OCI-M2 (cell line): ENCODE measurements around the gene SOX21.
"Not testable (repeated sequence)": the region's sequence is repeated elsewhere in the genome, so short reads cannot be mapped to it uniquely, and the experiment has no call there.

Experiments used
- DNase-seq: peaks from one replicate; lab custom pipeline; 2025; ENCODE audit not compliant: unreplicated experiment; lab: John Stamatoyannopoulos, UW

Gene SOX21

DNA sequence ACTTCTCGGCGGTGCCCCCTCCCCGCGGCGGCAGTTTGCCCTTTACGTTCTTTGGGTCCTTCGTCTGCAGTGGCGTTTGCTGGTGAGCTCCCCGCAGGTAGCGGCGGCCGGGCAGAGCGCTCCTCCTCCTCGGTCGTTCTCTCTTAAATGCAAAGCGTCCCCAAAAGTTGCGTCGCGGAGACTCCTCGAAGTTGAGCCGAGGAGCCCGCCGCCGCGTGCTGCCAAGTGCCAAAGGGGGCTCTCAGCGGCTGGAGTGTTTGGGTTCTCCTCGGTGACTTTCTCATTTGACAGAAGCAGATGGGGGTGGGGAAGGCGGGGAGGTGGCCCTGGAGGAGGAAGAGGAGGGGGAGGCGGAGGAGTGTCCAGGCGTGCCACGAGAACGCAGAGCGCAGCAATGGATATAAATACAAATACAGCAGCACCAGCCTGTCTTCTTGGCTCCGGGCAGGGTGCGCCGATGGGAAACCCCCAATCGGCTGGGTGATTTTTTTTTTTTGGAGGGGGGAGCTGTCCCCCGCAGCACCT, at the start of gene SOX21:
Gene SOX21 (minus strand): TSS at position 259 of the 525 bp plus-strand sequence. CDS start 496 bp downstream, outside the sequence.
- DNase-seq = no peak

DNA sequence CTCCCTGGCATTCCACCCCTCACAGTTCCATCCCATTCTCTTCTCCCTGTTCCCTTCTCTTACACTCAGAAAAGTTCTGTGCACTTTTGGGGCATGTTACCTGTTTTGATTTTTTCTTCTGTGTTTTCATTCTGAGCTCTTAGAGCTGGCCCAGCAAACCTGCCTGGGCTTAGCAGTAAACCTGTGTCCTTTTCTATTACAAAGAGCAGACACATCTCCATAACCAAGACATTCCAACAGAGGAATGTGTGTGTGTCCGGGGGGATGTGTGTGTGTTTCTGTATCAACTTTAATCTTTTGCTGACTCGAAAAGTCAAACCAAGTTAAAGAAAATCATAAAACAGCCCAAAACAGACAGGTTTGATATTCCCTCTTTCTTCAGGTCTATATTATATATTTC, 49.1 kb upstream of the SOX21 start:
- no peak for DNase-seq

DNA sequence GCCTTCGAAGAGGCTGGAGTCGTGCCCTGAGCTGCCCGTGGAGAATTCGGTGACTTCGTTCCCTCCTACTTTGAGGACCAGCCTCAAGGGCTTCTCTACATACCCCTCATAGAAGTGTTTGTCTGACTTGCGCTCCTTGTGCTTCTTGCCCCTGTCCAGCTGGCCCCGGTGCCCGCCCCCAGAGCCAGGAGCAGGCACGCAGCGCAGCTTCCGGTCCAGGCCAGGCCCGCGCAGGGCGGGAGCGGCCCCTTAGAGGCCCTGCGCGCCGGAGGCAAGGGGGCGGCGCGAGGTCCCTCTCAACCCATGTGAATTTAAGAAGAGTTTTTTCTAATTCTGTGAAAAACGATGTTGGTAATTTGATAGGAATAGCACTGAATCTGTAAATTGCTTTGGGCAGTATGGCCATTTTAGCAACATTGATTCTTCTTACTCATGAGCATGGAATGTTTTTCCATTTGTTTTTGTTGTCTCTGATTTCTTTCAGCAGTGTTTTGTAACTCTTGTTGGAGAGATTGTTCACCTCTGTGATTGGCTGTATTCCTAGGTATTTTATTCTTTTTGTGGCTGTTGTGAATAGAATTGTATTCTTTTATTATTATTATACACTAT, 46.9 kb upstream of the SOX21 start:
- DNase-seq = no peak

DNA sequence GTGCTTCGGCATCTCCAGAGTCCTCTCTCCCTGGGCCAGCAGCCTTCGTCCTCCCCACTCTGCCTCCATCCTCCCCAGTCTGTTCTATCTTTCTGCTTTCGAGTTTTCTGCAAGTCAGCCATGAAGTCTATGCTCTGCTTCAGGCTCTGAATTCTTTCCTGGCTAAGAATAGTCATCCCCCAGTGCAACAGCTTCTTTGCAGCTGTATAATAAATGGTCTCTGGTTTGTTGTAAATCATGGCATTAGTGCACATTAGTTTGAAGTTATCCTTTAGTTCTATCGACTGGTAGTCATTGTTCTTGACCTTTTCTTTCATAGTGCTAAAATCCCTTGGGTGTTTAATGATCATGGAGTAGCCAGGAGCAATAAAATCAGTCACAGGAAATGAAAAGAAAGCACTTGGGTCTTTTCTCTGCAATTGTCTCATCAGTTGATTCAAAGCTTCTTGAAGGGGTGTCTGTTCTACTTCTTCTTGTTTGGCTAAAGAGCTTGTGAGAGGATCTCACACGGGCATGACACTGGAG, 46.2 kb upstream of the SOX21 start:
- DNase-seq = no peak

DNA sequence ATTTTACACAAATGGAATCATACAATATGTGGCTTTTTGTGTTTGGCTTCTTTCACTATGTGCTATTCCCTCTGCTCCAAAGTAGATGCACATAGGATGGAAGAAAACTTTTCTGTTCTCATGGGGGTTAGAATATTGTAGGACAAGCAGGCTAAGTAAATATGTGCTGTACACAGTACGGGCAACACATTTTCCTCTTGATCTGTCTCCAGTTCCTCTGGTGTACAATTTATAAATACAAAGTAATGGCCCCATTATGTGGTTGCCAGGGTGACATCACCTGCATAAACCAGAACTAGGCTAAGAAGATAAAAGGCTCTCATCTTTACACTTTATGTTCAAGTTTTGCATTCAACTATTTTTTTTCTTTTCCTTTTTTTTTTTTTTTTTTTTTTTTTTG, 41.0 kb upstream of the SOX21 start:
- DNase-seq = no peak

DNA sequence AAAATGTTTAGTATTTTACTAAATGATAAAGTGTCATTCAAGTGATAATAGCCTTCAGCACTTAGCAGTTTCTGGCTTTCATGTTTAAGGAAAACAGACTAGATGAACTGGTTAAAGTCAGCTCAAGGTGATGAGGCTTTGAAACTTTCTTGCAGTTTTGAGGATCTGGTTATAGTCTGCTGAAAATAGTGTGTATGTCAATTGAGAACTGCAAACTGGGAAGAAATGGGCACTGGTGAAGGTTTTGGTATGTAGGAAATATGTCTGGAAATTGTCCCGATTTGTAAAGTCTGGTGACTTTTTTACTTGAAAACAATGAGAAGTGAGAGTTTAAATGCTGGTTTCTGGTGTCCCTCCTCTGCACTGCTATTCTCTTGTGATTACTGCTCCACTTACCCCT, 36.8 kb upstream of the SOX21 start:
- DNase-seq = no peak

DNA sequence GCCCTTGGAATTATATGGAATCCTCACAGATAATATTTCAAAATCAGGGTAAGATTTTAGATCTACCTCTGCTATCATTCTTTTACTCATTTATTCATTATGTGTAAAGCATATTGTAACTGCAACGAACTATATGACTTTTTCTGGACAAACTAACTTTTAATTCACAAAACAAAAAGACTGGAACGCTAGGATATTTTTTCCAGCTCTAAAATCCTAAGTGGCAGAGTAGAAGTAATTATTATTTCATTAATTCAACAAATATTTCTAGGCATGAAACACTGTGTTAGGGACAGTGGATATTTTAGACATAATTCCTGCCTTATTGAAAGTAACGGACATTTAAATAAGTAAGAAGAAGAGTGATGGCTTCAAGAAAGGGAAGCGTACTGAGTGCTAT, 26.9 kb upstream of the SOX21 start:
- no peak for DNase-seq

DNA sequence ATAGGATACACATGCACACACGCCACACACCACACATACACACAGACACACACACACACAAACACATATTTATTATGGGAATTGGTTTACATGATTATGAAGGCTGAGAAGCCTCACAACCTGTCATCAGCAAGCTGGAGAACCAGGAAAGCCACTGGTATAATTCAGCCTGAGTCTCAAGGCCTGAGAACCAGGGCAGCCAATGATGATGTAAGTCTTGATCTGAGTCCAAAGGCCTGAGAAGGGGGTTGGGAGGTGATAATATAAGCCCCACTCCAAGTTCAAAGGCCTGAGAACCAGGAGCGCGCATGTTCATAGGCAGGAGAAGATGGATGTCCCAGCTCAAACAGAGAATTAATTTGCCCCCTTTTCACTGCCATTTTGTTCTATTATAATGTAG, 18.7 kb upstream of the SOX21 start:
- DNase-seq = no peak

DNA sequence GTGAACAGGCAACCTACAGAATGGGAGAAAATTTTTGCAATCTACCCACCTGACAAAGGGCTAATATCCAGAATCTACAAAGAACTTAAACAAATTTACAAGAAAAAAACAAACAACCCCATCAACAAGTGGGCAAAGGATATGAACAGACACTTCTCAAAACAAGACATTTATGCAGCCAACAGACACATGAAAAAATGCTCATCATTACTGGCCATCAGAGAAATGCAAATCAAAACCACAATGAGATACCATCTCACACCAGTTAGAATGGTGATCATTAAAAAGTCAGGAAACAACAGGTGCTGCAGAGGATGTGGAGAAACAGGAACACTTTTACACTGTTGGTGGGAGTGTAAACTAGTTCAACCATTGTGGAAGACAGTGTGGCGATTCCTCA, 17.6 kb upstream of the SOX21 start:
- DNase-seq = not testable (repeated sequence)

DNA sequence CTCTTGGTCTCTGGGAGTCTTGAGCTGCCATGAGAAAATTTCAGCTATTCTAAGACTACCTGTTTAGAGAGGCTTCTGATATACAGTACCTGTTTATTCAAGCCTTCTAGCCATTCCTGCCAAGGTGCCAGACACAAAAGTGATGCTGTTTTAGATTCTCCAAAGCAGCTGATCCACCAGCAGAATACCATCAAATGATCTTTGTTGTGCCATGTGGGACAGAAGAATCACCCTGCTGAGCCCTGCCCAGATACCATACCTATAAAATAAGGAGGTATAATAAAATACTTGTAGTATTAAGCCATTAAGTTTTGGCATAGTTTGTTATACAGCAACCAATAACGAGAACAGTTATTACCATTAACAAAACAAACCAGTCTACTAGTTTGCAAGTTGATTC, 14.1 kb upstream of the SOX21 start:
- no peak for DNase-seq

DNA sequence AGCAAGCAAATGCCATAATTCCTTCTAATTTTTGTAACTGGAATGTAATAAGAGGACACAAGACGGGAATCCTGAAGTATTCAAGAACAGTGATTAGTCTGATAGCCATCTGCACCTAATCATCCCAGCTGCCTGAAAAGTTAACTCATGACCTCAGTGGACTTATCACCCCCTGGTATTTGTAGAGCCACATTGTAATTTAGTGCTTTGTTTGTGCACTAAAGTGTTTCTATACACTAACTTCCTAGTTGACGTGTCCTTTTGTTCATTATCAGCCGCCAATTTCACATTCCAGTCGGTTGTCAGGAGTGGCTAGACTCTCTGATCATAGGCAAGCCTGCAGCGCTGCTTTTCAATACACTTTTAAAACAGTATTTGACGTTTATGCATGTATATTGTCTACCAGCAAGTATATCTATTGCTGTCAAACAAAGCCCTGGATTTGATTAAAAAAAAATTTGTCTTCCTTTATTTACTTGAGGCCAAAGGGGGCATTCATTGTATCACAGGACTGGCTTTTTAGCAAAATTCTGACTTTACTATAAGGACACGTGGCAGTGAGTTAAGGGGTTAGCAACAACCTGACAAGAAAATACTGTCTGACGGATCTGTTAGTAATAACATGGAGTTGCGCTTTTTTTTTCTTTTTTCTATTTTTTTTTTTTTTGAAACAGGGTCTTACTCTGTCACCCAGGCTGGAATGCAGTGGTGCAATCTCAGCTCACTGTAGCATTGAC, 10.4 kb upstream of the SOX21 start:
- DNase-seq = no peak

DNA sequence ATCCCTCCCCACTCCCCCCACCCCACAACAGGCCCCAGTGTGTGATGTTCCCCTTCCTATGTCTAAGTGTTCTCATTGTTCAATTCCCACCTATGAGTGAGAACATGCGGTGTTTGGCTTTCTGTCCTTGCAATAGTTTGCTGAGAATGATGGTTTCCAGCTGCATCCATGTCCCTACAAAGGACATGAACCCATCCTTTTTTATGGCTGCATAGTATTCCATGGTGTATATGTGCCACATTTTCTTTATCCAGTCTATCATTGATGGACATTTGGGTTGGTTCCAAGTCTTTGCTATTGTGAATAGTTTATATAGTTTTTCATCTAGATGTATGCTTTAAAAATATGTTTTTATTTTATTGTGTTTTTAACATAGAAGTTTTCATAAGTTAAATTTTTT, 6.4 kb upstream of the SOX21 start:
- not testable (repeated sequence) for DNase-seq

DNA sequence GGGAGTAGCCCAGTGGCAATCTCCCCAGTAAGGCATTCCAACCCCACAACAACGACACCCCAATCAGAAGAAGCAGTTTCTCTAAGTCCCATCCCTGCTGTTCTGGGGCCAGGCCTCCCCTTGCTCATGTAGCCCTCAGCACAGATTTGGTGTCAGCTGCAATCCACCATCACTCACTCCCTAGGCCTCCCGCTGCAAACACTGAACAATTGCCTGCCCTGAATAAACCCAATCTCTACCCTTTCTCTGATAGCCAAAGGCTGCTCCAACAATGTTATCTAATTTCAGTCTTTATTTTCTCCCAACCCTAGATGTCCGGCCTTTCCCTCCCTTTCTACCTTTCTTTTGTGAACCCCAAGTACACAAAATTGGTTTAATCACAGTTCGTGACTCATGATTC, 5.6 kb upstream of the SOX21 start:
- DNase-seq = no peak

DNA sequence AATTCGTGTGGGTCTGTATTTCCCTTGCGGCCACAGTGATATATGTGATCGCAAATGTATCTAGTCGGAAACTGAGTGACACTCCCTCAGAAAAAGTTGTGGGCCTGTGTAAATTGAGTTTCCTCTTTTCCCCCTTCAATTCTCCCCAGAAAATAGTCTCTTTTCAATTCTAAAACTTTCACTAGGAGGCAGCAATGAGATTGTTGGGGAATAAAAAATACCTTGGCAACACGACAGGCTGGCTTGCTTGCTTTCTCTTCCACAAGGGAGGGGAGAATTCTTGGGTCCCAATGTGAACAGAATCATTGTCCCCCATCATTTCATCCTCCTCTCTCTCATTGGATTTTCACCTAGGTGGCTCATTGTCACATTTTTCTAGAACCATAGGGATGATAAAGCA, 3.7 kb upstream of the SOX21 start:
- DNase-seq = no peak

DNA sequence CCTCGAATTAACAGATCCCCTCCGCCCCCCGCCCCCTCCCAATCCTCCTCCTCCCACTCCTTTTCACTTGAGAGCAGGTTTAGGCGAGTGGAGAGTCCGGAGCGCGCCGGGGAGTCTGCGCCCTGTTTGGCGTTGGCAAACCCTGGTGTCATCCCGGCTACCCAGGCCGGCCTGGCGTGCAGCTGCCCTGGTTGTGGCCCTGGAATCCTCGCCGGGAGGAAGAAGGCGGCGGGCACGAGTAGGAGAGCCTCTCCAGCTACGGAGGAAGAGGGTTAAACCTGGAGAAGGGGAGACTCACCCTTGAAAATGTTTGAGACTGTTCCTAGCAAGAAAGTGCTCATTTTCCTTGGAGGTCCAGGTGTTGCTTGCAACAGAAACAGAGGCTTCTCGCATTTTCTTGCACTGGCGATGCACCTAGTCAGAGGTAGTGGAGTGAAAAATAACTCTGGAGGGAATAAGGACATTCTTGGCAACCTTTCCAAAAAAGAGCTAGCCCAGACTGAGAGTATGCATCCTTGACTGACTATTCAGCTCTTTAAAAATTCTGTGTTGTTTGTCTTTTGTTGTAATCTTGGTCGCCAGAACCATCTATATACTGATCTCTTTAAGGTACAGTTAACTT, 1.3 kb upstream of the SOX21 start:
- no peak for DNase-seq

DNA sequence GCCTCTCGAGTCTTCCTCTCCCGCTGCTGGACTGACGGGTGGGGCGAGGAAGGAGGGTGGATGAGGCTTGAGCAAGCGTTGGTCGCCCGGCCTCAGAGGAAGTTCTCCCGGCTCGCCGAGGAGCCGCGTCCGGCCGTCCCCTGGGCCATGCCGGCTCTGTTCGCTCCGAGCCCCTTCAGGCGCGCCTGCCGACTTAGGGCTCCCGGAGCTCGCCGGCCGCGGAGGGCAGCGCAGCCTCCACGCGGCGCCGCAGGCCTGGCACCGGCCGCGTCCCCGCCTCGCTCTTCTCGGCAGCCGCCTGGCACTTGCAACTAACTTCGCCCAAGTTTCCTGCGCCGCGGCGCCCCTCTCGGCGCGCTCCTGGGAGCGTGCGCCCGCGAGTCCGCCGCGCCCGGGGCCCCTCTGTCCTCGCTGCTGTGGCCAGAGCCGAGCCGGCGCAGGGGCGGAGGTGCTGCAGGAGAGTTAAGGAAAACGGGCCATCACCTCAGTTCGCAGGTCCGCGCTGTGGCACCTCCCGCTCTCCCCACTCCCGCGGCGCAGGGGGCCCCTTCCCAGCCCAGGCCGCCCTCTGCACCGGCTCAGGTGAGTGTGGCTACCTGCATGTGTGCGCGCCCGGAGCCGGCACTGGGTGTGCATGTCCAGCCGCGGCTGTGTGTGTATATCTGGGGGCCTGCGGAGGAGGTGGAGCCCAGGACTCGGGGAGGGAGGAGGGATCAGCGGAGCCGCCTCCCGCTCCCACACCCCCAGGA, 641 bp upstream of the SOX21 start:
- DNase-seq = no peak

DNA sequence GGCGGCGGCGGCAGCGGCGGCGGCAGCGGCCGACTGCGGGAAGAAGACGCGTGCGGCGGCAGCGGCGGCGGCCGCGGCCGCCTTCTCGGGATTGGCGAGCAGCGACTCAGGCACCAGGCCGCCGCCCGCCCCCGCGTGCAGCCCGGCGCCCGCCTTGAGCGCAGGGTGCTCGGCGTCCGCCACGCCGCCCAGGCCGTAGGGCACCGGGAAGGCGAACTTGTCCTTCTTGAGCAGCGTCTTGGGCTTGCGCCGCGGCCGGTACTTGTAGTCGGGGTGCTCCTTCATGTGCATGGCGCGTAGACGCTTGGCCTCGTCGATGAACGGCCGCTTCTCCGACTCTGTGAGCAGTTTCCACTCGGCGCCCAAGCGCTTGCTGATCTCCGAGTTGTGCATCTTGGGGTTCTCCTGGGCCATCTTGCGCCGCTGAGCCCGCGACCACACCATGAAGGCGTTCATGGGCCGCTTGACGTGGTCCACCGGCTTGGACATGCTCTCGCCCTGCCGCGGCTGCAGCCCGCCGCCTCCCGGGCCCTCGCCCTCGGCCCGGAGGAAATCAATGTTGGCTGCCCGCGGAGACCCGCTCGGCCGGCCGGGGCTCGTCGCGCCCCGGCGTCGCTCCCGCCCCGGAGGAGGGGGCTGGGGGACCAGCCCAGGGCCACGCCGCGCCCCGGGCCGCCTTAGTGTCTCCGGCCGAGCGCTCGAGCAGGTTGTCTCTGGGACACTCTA, 621 bp downstream of the SOX21 start:
- DNase-seq = no peak

DNA sequence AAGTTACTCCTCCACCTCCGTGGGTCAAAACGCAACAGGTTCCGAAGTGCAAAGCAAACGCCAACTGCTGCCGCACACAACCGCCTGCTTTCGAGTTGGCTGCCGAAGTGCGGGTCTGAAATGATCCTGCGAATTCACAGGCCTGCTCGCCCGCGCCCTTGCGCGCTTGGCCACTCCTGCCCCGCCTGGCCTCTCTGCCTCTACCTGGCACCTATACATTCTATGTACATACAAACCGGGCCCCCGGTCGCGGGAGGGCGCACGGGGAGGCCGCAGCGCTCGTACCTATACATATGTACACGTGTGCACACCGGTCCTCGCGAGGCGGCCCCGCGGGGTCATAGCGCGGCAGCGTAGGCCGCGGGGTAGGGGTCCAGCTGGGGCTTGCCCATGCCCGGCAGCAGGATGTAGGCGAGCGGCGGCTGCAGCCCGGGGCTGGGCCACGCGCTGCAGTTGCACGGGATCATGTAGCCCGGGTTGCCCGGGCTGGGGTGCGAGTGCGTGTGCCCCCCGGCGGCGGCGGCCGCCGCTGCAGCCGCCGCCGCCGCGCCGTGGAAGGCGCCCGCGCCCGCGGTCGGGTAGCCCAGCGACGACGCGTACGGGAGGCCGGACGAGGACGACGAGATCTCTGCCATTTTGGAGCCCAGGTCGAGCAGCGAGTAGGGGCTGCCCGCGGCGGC, 1.3 kb downstream of the SOX21 start:
- DNase-seq = no peak

DNA sequence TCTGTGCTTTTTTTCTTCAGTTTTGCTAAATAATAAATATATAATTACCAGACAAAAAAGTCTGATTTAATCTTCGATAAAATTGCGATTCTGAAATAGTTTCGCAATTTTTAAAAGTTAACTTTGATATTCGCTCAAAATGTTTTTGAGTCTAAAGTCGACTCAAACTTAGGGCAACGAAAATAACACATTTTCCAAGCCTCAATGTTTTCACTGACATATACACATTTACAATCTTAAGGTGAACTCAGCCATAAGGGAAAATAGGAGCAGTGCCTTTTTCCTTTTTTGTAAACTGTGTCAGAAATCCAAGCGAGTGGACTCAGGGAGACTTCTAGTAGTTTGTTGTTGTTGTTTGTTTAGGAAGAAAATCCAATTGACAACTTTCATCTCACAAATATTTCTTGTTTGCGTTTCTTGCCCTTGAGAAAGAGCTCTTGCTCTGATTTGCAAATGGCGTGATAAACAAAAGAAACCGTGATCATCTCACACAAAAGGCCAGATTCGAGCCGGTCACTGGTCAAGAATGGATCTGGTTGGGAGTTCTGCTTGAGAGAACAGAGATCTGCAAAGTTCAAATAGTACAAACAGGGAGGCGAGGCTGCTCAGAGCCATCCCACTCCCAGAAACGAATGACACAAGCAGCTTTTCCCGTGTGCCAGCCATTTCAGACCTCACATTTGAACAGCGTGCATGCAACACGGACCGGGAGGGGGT, 2.1 kb downstream of the SOX21 start:
- DNase-seq = no peak
